Keratinocyte (primary cell): ENCODE data around the gene FOXK2.

ENCODE experiments used
- CTCF ChIP-seq, 3 experiments: IDR thresholded peaks in 1 of 3; conservative IDR thresholded peaks in 1 of 3; optimal IDR thresholded peaks in 1 of 3; 2 replicates in 2 of 3; 3 replicates in 1 of 3; pipeline versions ENCODE3 to v1.5.1; 2011; ENCODE audit warnings: low read length in 3 of 3, mild to moderate bottlenecking in 3 of 3, moderate library complexity in 2 of 3, control low read depth in 1 of 3, inconsistent platforms in 1 of 3; ENCODE audit not compliant: insufficient read depth in 2 of 3; ENCODE audit errors: extremely low read depth in 1 of 3
- EZH2 ChIP-seq: IDR thresholded peaks from one replicate; pipeline ENCODE4 v1.6.1; 2012; ENCODE audit warnings: inconsistent platforms, mild to moderate bottlenecking, low read length, moderate library complexity

- TF ChIP-seq CTCF (optimal IDR thresholded peaks at IDR 0.05 in 1 of 3, IDR thresholded peaks at IDR 0.05 in 1 of 3, conservative IDR thresholded peaks at IDR 0.05 in 1 of 3; ENCODE audit: extremely low read depth in 1 of 3, insufficient read depth in 2 of 3, low read length in 3 of 3) (no peak), EZH2 (no peak)
Observed at GRCh38 chr17:82502207-82502606, 17.3 kb upstream of the FOXK2 start.
